Activated CD4-positive, CD25-positive, alpha-beta regulatory T cell (primary cell): ENCODE results near the gene RNF224.
"Not testable (repeated sequence)": the region's sequence is repeated elsewhere in the genome, so short reads cannot be mapped to it uniquely, and the experiment has no call there.

Source experiments
- DNase-seq, 4 experiments: peaks; one replicate each; lab custom pipeline; 2025; lab: John Stamatoyannopoulos, UW

Gene RNF224

DNA sequence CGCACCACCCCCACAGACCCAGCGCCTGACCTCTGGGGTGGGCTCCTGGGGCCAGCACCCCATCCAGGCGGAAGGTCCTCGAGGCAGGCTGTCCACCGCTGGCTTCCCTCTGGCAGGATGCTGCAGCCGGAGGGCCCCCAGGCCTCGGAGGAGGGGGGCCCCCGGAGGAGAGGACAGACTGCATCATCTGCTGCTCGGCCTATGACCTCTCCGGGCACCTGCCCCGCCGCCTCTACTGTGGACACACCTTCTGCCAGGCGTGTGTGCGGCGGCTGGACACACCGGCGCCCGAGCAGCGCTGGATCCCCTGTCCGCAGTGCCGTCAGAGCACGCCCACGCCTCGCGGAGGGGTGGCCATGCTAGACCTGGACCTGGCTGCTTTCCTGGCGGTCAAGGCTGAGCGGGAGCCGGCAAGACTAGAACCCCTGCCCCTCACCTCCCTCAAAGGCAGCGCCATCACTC lies 1.2 kb downstream of the RNF224 start:
- DNase-seq, result no peak

DNA sequence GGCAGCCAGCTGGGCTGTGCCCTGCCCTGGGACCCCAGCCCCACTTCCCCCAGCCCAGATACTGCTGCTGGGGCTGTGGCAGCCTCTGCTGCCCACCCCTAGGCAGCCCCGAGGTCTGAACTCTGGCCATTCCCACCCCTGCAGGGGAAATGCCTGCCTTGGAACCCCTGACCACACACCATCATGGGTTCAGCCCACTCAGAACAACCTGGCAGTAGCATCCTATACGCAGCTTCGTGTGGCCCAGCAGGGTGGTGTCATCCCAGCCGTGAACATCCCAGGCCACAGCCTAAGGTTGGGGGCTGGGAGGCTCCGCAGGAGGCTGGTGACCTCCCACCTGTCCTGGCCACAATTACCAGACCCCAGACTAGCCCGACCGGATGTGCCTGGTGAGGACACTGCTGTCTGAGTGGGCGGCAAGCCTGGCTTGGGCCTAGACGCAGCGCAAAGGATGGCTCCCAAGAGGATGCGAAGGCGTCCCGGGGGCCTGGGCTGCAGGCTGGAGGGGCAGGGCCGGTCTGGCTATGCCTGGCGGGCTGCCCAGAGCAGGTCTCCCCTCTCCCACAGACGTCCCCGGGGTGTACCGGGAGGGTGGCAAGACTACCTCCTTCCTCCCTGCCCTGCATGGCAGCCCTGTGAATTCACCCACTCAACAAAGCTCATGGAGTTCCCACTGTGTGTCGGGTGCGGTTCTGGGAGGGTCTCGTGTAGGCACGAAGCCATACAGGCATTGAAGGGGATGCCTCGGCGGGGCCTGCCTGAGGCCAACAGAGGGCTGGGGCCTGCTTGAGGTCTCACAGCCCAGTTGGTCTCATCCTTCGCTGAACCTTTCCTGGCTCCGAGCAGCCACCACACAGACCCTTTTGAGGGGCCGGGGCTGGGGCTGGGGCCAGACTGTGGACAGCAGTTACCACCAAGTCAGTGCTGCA lies 1.9 kb downstream of the RNF224 start:
- DNase-seq, result no peak

DNA sequence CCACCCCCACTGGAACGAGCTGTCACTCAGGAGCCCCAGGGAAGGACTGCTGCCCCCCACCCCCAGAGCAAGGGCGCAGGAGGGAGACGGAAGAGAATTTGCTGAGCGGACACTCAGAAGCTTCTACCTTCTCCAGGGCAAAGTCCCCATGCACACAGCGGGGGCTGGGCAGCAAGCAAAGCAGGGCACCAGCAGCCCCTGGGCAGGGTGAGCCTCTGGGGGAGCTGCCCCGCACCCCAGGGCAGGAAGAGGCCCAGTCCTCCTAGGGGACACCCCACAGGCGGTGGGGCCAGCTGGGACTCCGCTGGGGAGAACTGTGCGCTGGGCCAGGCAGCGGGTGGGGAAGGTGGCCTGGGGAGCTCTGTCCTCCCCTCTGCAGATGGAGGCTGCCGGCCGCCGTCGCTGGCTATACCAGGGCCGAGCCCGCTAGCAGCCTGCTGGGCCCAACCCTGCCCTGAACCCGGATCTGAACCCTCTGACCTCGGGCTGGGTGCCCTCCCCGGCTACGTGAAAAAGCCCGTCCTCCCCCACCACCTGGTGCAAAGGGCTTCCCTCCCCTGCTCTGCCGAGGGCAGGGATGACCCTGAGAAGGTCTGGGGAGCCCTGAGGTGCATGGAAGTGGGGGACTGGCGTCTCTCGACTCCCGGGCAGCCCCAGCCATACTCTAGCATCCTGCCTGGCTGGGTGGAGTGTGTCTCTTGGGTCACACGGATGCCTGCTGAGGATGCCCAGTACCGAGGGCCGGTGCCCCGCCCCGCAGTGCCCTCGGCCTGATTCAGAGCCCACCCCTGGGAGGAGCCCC lies 2.8 kb downstream of the RNF224 start:
- no peak for DNase-seq

DNA sequence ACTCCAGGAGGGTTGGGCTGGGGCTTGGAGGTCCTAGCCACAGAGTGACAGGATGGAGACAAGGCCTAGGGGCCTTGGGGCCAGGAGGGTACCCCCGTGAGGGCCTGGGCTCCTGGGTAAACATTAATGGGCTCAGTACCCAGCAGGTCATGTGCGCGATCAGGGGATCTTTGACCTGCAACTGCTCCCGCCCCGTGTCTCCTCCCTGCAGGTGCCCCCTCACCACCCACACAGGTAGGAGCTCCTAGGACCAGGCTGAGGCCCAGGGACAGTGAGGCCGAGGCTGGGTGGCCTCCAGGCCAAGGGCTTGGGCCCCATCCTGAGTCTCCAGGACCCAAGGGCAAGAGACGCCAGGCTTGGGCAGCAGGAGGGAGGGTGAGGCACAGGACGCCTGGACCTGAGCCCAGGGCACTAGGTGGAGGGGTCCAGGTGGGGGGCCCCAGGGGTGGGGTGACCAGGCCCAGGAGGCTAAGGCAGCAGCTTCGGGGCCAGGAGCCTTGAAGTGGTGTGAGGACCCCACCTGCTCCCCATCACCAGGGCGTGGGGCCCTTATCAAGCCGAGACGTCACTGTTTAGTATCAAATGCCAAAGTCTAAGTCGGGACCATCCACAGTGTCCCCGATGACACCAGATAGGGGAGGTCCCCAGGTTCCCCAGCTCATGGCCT lies 3.5 kb downstream of the RNF224 start, which contains the start of gene SLC34A3:
SLC34A3 (plus strand) TSS at position 197 of the 667 bp plus-strand sequence. CDS start 802 bp downstream, outside the sequence.
- no peak for DNase-seq

GRCh38 chr9:137231372-137232039 lies 4.2 kb downstream of the RNF224 start:
- DNase-seq, result no peak

GRCh38 chr9:137232101-137232500 lies 4.8 kb downstream of the RNF224 start:
- no peak for DNase-seq

DNA sequence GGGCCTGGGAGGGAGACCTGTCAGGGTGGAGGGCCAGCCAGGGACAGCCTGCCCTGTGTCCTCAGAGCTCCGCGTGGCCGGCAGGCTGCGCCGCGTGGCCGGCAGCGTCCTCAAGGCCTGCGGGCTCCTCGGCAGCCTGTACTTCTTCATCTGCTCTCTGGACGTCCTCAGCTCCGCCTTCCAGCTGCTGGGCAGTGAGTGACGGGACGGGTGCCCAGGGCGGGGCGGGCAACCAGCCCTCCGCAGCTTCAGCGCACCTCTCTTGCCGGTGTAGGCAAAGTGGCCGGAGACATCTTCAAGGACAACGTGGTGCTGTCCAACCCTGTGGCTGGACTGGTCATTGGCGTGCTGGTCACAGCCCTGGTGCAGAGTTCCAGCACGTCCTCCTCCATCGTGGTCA lies 5.2 kb downstream of the RNF224 start:
- DNase-seq, result no peak

DNA sequence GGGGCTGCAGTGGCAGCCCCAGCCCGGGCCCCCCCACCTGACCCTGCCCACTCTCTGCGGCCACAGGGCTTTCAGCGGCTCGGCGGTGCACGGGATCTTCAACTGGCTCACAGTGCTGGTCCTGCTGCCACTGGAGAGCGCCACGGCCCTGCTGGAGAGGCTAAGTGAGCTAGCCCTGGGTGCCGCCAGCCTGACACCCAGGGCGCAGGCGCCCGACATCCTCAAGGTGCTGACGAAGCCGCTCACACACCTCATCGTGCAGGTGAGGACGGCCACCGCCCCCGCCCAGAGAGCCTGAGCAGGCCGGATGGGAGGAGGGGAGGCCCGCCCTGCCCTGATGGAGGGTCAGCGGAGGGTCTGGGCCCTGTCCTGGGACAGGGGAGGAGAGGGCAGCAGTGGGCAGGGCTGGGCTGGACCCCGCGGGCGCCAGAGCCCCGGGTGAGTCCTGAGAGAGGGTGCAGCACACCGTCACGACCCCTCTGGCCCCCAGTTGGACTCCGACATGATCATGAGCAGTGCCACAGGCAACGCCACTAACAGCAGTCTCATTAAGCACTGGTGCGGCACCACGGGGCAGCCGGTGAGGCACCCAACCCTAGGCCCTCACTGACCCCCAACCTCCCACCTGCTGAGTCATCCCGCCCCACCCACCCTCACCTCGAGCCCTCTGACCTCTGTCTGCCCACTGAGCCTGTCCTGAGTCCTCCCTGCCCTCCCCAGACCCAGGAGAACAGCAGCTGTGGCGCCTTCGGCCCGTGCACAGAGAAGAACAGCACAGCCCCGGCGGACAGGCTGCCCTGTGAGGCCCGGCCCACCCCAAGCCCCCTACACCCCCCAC lies 6.1 kb downstream of the RNF224 start:
- DNase-seq, result no peak

GRCh38 chr9:137234055-137234697 lies 6.9 kb downstream of the RNF224 start:
- DNase-seq, result no peak

DNA sequence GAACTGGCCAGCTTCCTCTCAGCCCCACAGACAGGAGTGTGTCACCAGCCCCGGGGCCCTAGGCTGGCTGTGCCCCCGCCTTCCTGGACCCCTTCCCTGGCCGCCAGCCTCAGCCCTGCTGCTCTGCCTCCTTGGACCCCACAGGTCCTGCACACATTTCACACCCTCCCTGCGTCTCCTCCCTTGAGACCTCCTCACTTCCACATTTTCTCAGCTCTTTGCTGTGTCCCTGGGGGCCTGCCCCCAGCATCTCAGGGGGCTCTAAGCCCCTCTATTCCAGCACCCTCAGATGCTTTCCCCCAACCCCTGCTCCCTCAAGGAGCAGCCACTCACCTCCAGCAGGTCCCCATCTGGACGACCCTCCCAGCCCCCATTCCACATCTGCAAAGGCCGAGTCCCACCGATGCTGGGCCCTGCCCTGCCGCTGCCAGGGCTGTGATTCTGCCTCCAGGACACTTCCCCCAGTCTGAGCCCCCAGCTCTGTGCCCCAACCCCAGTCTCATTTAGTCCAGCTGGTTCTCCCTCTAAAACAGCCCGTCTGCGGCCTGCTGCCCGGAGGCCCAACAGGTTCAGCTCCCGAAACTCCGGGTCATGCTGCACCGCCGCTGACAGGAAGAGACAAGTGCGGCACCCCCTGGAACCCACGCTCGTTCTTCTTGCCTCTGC lies 7.6 kb downstream of the RNF224 start:
- no peak for DNase-seq

GRCh38 chr9:137235424-137236237 lies 8.3 kb downstream of the RNF224 start:
- DNase-seq, result no peak

- DNase-seq, result peak; percentile 83 to 88 (median 86)
Observed at GRCh38 chr9:137236238-137236935, 9.1 kb downstream of the RNF224 start.

DNA sequence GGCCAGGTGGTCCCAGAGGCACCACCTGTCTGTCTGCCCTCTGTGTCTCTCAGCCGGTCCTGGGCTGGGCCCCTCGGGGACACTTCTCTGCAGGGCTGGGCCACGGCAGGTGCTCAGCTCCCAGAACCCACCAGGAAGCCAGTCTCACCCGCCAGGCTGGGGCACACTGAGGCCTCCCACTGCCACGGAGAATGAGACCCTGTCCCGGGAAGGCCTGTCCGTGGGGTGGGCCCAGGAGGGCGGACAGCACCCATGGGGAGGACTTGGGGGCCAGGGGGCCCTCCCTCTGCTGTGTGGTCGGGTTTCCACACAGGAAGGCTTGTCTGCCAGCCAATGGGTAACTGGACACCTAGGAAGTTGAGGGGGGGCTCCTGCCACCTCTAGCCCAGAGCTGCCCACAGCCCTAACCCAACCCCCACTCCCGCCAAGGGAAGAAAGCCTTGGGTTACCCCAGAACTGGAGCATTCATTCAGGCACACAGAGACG lies 9.7 kb downstream of the RNF224 start:
- no peak for DNase-seq

DNA sequence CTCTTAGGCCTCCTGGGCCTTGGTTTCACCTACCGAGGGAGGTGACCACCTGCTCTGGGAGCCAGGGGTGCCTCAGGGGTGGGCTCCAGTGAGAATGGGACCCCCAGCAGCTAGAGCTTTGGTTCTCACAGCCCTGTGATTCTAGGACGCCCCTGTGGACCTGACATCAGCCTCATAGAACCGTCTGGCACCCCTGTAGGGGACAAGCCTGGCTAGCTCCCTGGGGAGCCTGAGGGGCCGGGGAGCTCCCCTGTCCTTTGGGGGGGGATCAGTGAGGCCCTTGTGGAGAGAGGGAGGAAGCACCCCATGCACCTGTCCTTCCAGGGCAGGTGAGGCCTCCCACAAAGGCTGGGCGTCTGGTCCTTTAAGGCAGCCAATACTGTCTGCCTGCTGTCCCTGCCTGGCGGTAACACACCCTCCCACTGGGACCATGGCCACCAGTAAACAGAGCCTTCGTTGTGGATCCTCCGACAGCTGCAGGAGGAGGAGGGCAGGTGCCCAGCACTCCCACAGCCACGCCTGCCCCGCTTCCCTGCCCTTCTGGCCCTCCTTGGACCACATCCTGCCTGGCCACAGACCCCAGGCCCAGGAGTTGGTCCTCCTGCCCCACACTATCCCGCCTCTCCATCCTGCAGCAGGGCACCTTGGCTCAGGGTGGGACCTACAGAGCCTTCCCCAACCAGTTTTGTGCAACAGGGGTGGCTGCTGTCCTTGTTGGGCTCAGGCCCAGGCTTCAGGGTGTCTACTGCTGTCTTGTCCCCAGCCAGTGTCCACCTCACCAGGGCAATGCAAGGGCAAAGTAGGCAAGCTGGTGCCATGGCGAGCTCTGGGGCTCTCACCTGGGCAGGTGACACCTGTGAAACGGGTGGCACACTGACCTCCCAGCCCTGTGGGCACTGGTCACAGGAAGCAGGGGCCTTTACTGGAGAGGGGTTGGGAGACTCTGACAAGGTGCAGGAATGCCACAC lies 10.7 kb downstream of the RNF224 start:
- DNase-seq, result no peak

DNA sequence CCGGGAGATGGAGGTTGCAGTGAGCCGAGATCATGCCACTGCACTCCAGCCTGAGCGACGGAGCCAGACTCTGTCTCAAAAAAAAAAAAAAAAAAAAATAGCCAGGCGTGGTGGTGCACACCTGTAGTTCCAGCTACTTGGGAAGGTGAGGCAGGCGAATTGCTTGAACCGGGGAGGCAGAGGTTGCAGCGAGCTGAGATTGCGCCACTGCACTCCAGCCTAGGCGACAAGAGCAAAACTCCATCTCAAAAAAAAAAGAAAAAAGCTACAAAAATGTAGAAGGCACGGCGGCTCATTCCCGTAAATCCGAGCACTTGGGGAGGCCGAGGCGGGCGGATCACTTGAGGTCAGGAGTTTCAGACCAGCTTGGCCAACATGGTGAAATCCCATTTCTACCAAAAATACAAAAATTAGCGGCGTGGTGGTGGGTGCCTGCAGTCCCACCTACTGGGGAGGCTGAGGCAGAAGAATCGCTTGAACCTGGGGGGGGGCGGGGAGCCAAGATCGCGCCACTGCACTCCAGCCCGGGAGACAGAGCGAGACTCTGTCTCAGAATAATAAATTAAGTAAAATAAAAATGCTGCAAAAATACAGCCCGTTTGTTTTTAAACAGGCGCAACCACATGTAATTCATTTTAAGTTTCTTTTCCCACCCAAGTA lies 12.4 kb downstream of the RNF224 start:
- not testable (repeated sequence) for DNase-seq

DNA sequence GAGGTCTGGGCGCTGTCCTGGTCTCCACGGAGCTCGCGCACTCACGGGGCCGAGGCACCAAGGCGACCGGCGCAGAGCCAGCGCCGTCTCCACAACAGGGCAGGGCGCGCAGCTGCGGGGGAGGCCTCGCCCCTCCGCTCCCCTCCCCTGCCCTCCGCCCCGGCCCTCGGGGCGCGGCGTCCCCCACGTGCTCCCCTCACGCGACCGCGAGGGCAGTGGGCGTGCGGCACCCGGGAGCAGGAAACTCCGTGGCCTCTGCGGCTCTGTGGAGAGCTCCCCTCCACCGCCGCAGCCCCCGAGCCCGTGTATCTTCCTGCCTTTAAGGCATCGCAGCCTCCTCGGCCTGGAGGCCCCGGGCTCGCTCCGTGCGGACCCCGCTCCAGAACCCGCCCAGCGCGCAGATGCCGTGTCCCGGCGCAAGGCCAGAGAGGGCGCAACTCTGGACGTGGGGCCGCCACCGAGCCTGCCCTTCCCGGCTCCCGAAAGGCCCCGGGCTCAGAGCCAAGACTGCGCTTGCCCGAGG lies 13.1 kb downstream of the RNF224 start:
- peak; percentile 60 to 69 (median 65) for DNase-seq
